ENCODE results near the gene FBXL22. TPM values are rescaled to one million over a fixed set of nuclear protein-coding genes. Genes with fewer than 3 reads are reported as not detected.

The FBXL22 gene
- under 0.01 and 0.38 TPM in 2 replicates for total RNA-seq

GRCh38 chr15:63597038-63597790 is at the start of gene FBXL22:
Gene FBXL22 (plus strand): TSS chr15:63597387. CDS start chr15:63597393, 6 bp downstream.

Other genes with a start within 250 kb of the FBXL22 start
- 0.98 and 1.2 TPM in 2 replicates for gene CA12, start 215.5 kb upstream of the FBXL22 start, total RNA-seq
- 58.8 and 65.0 TPM in 2 replicates for gene USP3, start 92.8 kb upstream of the FBXL22 start, total RNA-seq
- 177 and 205 TPM in 2 replicates for gene HERC1, start 236.6 kb downstream of the FBXL22 start, total RNA-seq

Measured in vein endothelial cell (primary cell).